HG03571 (cell line): Measurements from ENCODE around the gene GPRC5C.
"Not testable (repeated sequence)": the region's sequence is repeated elsewhere in the genome, so short reads cannot be mapped to it uniquely, and the experiment has no call there.

ENCODE experiments used
- ATAC-seq: cut with Tn5 transposase; IDR thresholded peaks from one replicate; pipeline ENCODE4 v1.9.1; 2021; ENCODE audit not compliant: unreplicated experiment

Gene GPRC5C

DNA sequence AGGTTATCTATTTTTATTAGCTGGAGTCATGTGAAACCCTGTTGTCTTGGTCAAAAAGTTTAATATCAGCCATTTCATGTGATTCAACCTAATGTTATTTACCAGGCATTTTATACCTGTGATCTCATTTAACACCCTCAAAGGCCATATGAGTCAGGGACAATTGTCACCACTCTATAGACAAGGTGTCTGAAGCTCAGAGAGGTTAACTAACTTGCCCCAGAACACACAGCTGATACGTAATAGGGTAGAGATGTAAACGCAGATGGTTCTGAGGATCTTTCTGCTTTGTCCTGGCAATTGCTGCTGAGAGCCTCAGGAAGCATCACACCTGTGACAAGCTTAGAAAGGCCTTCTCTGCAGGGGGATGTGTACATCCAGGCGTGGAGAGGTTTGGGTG, 39.5 kb downstream of the GPRC5C start:
- no peak for ATAC-seq

- no peak for ATAC-seq
Measured at GRCh38 chr17:74472890-74473289, 41.0 kb downstream of the GPRC5C start.

- ATAC-seq, result no peak
Measured at GRCh38 chr17:74473294-74473693, 41.4 kb downstream of the GPRC5C start.

DNA sequence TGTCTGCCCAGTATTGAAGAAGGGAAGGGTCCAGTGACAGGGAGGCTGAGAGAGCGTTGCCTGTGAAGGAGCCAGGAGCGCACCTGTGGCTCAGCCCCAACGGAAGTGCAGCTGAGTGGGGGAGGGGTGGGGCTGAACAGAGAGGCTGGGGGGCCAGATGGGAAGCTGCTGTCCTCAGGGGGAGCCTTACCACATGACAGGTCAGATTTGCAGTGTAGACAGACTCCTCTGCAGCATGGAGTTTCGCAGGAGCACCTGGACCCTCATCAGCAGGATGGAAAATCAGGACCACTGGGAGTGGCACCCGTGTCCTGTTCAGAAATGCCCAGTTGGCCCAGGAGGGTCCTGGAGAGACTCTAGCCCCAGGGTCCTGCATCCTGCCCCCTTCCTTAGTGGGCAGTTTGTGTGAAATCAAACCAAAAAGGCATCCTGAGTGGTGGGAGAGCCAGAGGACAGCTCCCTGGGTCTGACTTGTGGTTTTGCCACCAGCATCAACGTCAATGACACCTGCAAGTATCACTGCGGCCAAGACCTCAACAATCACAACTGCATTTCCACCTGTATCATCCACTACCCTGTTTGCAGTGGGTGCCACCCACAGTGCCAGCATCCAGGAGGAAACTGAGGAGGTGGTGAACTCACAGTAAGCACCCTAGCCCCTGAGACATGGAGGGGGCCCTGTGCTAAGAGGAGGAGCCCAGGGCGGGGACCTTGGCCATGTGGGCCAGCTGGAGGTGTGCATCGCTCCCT, 42.3 kb downstream of the GPRC5C start:
- no peak for ATAC-seq

GRCh38 chr17:74475189-74475588, 43.3 kb downstream of the GPRC5C start:
- no peak for ATAC-seq

GRCh38 chr17:74477411-74477810, 45.5 kb downstream of the GPRC5C start:
- ATAC-seq, result no peak

- ATAC-seq, result no peak
Measured at GRCh38 chr17:74478420-74479100, 46.7 kb downstream of the GPRC5C start.

GRCh38 chr17:74480290-74480689, 48.4 kb downstream of the GPRC5C start:
- ATAC-seq, result no peak

GRCh38 chr17:74481621-74482020, 49.7 kb downstream of the GPRC5C start:
- no peak for ATAC-seq

DNA sequence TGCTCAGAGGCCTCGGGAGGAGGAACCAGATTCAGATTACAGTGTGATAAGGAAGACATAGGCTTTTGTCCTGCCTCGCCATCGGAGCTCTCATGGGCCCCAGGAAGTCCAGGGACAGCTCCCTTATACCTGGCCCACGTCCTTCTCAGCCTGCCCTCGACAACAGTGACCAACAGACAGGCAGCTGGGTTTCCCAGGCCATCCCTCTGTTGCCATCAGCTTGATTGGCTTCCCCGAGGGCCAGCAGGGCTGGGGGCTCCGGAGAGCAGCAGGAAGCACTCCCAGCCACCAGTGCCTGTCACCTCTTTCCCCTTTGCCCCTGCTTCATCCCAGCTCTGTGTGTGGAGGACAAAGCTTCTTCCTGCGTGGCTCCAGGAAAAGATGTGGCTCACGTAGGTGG, 52.2 kb downstream of the GPRC5C start:
- ATAC-seq, result no peak

GRCh38 chr17:74485022-74485743, 53.3 kb downstream of the GPRC5C start:
- ATAC-seq, result no peak

- no peak for ATAC-seq
Measured at GRCh38 chr17:74485841-74486240, 54.0 kb downstream of the GPRC5C start.

DNA sequence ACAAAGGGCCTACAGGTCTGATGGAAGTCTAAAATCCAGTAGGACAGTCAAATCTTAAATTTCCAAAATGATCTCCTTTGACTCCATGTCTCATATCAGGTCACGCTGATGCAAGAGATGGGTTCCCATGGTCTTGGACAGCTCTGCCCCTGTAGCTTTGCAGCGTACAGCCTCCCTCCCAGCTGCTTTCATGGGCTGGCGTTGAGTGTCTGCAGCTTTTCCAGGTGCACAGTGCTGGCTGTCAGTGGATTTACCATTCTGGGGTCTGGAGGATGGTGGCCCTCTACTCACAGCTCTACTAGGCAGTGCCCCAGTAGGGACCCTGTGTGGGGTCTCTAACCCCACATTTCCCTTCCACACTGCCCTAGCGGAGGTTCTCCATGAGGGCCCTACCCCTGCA, 56.4 kb downstream of the GPRC5C start:
- ATAC-seq, result not testable (repeated sequence)

DNA sequence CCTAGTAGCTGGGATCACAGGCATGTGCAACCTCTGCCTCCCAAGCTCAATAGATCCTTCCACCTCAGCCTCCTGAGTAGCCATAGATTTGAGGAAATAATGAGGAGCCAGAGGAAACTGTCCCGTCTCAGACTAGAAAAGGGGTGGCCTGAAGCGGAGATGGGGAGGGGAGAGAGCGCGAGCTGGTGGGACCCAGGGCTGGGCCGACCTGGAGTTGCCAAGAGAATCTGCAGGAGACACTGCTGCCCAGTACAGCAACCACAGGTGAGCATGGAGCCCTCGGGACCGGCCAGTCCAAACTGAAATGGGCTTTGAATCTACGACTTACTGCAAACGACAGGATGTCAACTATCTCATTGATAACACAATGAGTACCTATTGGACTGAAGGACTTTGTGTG, 58.8 kb downstream of the GPRC5C start:
- no peak for ATAC-seq

- no peak for ATAC-seq
Measured at GRCh38 chr17:74491626-74492025, 59.7 kb downstream of the GPRC5C start.

- peak; percentile 57 for ATAC-seq
Measured at GRCh38 chr17:74493331-74493833, 61.5 kb downstream of the GPRC5C start.
